ENCODE measurements around the gene SCN8A.
"Not testable (repeated sequence)": the region's sequence is repeated elsewhere in the genome, so short reads cannot be mapped to it uniquely, and the experiment has no call there.

SCN8A gene

DNA sequence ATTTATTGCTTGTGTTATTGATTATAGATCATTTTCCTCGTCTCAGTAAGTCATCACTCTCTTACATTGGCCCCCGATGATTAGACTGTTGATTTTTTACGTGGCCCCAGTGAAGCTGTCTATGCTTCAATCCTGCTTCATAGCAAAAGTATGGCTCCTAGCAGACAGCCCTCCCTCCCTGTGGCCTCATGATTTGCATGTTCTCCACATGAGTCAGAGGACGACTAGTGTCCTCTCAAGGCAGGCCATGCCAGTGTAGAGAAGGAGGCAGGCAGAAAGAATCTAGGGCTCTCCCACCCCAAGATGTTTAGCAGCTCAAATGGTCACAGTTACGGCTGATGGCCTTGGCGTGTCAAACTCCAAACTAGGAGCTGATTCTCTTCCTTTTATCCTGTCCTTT is 197.8 kb downstream of the SCN8A start:
- TF ChIP-seq, protein P1, sequence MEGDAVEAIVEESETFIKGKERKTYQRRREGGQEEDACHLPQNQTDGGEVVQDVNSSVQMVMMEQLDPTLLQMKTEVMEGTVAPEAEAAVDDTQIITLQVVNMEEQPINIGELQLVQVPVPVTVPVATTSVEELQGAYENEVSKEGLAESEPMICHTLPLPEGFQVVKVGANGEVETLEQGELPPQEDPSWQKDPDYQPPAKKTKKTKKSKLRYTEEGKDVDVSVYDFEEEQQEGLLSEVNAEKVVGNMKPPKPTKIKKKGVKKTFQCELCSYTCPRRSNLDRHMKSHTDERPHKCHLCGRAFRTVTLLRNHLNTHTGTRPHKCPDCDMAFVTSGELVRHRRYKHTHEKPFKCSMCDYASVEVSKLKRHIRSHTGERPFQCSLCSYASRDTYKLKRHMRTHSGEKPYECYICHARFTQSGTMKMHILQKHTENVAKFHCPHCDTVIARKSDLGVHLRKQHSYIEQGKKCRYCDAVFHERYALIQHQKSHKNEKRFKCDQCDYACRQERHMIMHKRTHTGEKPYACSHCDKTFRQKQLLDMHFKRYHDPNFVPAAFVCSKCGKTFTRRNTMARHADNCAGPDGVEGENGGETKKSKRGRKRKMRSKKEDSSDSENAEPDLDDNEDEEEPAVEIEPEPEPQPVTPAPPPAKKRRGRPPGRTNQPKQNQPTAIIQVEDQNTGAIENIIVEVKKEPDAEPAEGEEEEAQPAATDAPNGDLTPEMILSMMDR (IDR thresholded peaks at IDR 0.05; ENCODE audit: borderline replicate concordance, insufficient read depth, low read depth, low read length), result no peak

DNA sequence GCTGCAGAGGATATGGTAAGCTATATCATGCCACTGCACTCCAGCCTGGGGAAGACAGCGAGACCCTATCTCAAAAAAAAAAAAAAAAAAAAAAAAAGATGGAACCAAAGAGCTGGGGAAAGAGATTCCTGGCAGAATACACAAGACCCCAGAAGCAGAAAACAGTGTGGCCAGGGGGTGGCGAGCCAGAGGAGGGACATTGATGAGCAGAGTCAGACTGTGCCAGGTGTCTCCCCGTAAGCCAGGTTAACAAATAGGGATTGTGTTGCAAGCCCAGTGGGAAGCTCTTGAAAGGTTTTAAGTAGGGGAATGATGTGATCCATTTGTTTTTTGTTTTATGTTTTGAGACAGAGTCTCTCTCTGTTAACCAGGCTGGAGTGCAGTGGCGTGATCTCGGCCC is 201.4 kb downstream of the SCN8A start:
- no peak overlapping the region for H3K4me3 ChIP-seq (ENCODE audit: low read depth, low read length)
- TF ChIP-seq, protein P1 (IDR thresholded peaks at IDR 0.05; ENCODE audit: borderline replicate concordance, insufficient read depth, low read depth, low read length), result no peak

More for the DNA sequence above, 197.8 kb downstream of the SCN8A start:
- H3K4me3 ChIP-seq (ENCODE audit: low read depth, low read length), result no peak overlapping the region

DNA sequence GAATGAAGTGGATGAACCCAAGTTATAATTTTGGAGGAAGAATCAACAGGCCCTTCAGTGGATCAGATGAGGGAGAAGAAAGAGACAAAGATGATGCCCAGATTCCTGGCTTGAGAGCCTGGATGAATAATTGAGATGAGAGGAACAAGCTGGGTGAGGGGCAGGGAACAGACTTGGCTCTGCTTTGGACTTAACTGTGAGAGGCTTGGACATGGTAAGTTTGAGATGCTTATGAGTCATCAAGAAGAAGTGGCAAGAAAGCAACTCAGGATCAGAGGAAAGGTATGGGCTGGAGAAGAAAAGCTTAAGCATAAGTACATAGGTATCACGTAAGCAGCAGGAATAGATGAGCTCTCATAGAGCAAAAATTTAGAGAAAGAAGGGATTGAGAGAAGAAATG is 202.2 kb downstream of the SCN8A start:
- no peak overlapping the region for H3K4me3 ChIP-seq (ENCODE audit: low read depth, low read length)
- TF ChIP-seq, protein P1 (IDR thresholded peaks at IDR 0.05; ENCODE audit: borderline replicate concordance, insufficient read depth, low read depth, low read length), result no peak

DNA sequence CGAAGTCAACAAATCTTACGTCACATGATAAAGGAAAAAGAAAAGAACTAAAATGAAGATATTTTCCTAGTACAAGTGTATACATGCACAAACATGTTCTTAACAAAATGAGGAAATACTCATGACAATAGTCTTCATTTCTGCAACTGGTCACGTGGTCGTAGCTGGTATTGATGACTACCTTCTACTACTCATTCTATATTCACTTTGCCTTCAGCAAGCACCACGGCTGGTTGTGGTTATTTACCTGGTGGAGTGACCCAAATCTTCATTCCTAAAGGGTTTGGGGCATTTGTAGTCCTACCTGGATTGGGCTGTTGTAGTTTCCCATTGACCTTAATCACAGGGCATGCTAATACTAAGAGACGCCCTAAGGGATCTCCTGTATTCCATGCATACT is 206.3 kb downstream of the SCN8A start:
- H3K4me3 ChIP-seq (ENCODE audit: low read depth, low read length), result no peak overlapping the region
- TF ChIP-seq, protein P1 (IDR thresholded peaks at IDR 0.05; ENCODE audit: borderline replicate concordance, insufficient read depth, low read depth, low read length), result no peak

DNA sequence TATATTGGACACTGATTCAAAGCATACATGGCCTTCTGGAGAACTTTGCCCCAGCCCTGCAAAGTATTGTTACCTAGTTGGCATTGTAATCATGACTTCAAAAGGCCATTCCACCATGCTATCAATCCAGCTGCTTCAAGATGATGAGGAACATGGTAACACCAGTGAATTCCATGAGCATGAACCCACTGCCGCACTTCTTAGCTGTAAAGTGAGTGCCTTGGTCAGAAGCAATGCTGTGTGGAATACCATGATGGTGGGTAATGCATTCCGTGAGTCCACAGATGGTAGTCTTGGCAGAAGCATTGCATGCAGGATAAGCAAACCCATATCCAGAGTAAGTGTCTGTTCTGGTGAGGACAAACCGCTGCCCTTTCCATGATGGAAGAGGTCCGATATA is 207.0 kb downstream of the SCN8A start:
- H3K4me3 ChIP-seq (ENCODE audit: low read depth, low read length), result not testable (repeated sequence)

DNA sequence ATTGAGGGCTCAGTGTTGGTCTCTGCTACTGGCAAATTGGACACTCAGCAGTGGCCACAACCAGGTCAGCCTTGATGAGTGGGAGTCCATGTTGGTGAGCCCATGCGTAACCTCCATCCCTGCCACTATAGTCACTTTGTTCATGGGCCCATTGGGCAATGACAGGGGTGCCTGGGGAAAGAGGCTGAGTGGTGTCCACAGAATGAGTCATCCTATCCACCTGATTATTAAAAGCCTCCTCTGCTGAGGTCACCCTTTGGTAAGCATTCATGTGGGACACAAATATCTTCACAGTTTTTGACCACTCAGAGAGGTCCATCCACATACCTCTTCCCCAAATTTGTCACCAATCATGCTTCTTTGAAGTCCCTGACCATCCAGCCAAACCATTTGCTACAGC is 207.5 kb downstream of the SCN8A start:
- TF ChIP-seq, protein P1 (IDR thresholded peaks at IDR 0.05; ENCODE audit: borderline replicate concordance, insufficient read depth, low read depth, low read length), result no peak
- no peak overlapping the region for H3K4me3 ChIP-seq (ENCODE audit: low read depth, low read length)

DNA sequence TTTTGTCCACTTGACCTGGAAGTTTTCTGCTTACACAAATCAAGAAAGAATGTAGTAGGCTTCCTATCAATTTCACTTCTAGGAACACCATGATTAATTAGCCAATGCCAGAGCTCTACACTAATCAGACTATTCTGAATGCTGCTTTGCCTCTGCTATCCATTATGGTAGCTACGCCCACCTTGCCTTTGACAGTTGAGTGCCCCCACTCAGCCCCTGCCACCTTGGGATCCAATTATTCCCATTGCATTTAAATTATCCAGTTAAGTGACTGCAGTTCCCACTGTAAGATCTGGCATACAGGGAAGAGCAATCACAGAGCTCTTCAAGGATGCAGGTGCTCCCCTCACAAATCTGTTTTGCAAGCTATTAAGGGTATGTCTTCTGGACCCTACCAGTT is 210.0 kb downstream of the SCN8A start:
- H3K4me3 ChIP-seq (ENCODE audit: low read depth, low read length), result no peak overlapping the region
- TF ChIP-seq, protein P1 (IDR thresholded peaks at IDR 0.05; ENCODE audit: borderline replicate concordance, insufficient read depth, low read depth, low read length), result no peak

DNA sequence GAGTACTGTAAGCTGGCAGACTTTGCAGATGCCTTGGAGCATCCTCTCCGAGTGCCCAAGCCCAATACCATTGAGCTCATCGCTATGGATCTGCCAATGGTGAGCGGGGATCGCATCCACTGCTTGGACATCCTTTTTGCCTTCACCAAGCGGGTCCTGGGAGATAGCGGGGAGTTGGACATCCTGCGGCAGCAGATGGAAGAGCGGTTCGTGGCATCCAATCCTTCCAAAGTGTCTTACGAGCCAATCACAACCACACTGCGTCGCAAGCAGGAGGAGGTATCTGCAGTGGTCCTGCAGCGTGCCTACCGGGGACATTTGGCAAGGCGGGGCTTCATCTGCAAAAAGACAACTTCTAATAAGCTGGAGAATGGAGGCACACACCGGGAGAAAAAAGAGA is 215.9 kb downstream of the SCN8A start:
- no peak overlapping the region for H3K4me3 ChIP-seq (ENCODE audit: low read depth, low read length)
- TF ChIP-seq, protein P1 (IDR thresholded peaks at IDR 0.05; ENCODE audit: borderline replicate concordance, insufficient read depth, low read depth, low read length), result no peak
